ENCODE data around the gene SURF1.
"Not testable (repeated sequence)": the region's sequence is repeated elsewhere in the genome, so short reads cannot be mapped to it uniquely, and the experiment has no call there.

SURF1 gene

DNA sequence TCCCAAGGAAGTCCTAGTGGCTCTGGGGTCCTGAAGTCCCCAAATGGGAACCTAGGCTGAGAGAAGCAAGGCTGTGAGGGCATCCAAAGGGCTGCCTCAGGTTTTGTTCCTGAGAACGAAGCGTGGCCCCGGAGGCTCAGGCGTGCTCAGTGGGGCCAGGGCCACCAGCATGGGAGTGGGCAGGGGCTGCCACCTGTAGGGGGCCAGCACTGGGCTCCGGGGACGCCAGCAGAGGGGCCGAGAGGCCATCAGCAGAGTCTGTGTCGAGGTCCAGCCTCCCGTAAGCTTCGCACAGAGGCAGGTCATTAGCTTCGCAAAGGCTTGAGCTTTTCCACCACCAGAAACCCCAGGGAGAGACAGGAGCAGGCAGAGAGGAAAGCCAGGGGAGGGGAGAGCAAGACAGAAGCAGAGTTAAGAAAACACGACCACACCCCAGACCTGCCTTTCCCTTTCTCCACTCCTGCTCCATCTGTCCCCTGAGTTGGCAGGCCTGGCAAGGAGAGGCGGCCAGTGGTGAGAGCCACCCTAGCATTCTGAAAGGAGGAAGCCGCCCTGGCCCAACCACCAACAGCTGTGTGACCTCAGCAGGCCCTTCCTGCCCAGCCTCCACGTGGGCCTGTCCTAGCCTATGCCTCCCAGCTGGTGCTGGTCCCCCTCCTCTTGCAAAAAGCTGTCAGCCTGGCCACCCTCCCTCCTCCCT lies 14.8 kb downstream of the SURF1 start:
- no peak for DNase-seq

DNA sequence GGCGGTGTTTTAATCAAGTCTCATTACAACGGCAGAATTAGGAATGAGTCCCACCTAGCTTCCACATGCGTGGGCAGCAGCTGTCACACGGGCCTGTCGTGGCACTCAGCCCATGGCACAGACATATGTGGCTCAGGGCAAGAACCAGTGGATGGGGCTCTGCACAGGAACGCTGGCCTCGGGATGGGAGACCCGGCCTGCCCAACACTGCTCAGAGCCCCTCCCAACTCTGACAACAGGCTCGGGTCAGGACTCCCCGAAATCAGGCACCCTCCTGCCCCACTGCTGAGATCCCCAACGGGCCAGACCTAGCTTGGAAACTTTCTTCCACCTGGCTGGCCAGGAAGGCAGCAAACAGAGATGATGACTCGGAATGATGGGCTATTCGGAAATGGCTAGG lies 15.4 kb downstream of the SURF1 start:
- no peak for DNase-seq

DNA sequence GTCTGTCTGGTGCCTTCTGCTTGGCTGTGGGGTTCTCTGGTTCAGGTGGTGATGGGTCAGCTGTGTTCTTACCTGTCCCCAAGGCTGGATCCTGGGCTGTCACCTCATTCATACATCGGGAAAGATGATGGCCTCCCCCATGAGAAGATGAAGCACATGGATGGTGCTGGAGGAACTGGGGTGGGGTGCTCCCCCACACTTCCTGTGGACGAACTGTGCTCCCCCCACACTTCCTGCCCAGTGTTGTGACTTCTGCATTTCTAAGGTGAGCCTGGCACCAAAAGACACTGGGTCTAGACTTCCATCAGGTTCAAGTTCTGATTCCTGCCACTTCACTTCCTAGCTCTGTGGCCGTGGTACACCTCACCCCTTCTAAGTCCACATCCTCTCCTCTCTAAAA lies 16.0 kb downstream of the SURF1 start:
- no peak for DNase-seq

DNA sequence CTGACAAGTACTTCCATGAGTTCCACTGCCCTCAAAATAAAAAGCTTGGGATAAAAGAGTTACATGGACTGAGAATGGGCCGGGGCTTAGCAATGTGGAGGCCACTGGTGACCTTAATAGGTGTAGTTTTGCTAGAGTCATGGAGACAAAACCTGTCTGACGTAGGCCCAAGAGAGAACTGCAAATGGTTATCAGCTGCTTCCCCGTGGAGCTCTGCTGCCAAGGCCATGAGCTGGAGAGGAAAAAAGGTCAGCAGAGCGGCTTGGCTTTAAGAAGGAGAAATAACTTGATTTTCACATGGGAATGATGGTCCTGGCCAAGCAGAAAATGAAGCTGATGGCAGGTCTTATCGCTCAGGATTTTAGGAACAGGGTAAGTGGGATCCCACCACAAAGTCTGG lies 16.6 kb downstream of the SURF1 start:
- no peak for DNase-seq

DNA sequence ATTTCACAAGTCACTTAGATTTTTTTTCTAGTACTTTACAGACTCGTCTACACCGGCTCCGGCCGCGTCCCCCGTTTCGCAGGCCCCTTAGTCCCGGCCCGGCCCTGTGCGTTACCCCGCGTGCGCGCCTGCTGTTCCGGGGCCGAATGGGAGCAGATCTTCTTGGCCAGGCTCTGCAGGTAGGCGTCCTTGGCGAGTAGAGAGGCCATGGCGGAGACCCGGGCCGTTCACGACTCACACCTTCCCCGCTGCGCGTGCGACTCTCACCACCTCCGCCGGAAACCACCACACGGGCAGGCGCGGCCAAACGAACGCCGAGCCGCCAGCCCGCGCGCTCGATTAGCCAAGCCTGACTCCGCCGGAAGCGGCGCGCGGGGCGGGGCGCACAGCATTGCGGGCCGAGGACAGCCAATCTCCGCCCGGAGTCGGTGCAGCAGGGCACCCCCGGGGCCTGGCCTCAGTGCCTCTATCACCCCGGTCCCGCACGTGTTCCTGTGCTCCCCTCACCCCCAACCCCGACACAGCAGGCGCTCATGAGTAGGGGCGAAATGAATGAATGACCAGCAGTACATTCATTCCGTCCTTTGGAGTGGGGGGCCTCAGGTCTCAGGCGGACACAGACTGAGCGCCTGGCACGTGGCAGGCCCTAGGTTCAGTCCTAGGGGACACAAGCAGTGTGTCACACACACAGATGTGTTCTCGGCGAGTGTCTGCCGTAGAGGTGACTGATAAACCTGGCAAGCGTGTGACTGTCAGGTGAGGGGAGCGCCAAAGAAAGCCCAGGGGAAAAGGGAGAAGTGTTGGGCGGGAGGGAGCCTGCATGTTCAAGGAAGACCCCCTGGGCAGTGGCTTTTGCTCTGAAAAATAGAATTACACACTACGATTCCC lies 20.1 kb downstream of the SURF1 start, which contains the start of gene SURF6:
TSS of gene SURF6 (minus strand) at position 265 of the 888 bp plus-strand sequence. CDS start at position 209, 56 bp downstream.
- DNase-seq: peak; percentile 95

DNA sequence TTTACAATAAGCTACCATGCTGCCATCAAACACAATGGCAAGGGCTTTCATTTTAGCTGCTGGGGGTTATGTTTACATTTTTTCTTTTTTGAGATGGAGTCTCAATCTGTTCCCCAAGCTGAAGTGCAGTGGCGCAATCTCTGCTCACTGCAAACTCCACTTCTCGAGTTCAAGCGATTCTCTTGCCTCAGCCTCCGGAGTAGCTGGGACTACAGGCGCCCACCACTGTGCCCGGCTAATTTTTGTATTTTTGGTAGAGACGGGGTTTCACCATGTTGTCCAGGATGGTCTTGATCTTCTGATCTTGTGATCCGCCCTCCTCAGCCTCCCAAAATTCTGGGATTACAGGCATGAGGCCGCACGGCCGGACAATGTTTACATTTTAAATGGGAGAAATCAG lies 21.4 kb downstream of the SURF1 start:
- DNase-seq: not testable (repeated sequence)

DNA sequence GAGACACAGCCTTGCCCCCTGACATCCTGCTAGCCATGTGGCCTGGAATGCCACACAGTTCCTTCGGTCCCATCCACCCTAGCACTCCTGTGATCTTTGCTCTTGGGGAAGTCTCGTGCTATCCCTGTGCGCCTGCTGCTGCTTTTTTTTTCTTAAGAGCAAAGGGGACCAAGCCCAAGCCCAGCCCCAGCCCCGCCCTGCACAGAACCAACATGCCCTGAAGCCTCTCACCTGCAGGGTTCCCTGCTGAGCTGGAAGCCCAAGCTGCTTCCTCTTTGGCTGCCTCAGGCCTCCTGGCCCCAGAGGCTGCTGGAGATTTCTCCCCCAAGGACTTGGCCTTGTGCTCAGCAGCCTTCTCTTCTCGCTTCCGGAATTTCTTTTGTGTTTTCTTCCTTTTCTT lies 22.1 kb downstream of the SURF1 start:
- no peak for DNase-seq

DNA sequence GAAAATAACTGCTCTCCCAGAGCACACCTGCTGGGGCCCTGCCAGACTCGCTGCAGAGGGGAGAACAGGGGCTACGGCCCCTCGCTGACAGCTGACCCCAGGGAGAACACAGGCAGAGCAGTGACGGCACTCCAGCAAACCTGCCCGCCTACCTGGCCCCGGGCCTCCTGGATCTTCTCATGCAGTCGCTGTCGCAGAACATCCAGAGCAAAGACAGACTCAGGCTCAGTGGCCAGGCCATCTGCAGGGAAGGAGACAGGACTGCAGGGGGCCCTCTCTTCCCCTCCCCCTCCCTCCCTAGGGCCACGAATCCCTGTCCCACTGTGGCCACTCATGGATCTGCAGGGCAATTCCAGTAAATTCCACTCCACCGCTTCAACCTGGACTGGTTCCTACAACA lies 22.7 kb downstream of the SURF1 start:
- DNase-seq: no peak

DNA sequence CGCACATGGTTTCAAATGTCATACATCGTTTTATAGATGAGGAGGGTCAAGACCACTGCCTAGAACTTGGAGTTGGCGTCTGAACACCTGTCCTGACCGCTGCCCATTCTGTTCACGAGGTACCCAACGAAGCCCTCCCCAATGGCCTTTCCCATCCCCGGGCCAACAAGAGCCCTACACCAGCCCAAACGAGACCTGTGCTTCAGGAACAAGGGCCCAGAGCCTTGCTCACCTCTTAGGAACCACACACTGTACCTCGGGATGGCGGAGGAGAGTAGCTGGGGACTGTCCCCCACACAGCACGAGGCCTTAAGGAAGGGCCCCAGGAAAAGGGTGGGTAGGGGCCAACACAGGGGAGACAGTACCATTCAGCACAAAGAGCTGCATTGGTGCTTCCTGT lies 23.3 kb downstream of the SURF1 start:
- DNase-seq: no peak

DNA sequence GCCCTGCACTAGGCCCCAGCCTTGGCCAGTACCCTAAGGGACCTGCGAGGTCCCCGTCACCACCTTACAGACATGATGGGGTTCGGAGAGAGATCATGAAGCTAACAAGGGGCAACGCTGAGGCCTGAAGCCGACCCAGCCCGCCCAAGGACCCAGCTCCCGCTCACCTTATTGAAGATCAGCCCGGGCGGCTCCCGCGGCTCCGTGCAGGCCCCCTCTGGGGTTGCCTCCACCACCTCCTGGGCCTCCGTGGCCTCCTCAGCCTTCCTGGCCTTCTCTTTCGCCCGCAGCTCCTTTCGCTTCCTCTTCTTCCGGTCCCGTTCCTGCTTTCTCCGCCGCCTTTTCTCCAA lies 23.9 kb downstream of the SURF1 start:
- no peak for DNase-seq

DNA sequence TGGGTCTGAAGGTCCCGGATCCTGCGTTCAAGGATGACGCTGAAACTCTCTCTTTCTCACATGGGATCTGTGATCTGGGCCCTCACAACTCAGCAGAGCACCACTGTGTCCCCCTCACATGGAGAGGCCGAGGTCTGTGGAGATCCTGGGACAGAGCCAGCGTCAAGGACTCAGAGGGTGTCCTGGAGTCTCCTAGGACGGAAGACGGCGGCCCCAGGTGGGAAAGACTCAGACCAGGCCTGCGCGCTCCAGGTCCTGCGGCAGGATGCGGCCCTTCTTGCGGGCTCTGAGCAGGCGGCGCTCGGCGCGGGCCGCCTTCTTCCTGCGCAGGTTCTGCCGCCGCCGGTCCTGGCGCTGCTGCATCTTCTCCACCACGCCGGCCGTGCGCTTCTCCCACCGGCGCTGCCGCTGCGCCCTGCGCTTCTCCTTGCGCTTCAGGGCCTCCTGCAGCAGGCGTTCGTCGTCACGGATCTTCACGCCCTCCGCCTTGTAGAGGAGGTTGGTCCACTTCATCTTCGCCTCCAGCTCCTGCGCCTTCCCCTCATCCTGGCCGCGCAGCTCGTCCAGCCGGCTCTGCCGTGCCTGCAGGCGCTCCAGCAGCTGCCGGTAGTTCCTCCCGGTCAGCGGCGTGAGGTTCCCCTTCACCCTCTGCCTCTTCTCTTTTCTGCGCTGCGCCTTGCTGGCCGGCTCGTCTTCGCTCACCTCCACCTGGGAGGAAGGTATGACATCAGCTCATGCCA lies 24.5 kb downstream of the SURF1 start:
- no peak for DNase-seq

DNA sequence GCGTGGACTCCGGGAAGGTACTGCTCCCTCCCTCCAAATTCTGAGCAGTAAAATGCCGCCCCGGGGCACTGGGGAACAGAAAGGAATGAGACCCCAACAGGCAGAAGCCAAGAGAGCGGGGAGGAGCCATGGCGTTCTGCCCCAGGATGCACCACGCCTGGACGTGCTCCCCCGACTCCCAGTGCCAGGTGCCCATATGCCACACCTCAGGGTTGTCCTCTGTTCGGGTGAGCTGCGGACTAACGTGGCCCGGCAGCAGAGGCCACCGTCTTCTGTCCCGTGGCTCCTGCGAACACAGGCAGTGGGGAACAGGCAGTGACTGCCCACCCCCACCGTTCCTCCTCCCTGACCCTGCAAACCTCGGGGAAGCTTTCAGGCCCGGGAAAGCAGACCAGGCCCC lies 25.1 kb downstream of the SURF1 start:
- no peak for DNase-seq

DNA sequence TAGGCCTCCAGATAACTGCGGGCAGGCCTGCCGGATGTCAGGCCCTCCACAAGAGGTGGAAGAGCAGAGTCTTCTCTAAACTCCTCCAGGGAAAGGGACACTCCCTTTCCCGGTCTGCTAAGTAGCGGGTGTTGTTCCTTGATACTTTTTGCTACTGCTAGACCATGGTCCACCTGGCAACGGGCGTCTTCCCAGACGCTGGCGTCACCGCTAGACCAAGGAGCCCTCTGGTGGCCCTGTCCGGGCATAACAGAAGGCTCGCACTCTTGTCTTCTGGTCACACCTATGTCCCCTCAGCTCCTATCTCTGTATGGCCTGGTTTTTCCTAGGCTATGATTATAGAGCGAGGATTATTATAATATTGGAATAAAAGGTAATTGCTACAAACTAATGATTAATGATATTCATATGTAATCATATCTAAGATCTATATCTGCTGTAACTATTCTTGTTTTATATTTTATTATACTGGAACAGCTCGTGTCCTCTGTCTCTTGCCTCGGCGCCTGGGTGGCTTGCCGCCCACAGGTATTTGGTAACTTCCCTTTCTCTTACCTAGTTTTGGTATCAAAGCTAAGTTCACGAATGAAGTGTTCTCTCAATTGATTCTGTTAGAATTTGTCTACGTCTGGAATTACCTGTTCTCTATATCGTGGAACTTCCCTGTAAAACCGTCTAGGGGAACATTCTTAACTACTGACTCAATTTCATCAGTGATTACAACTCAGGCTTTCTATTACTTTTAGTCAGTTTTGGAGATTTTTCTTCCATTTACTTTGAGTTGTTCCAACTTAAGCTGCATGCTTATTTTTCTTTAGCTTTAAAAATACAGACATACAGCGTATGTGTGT lies 26.8 kb downstream of the SURF1 start:
- peak; percentile 49 for DNase-seq

DNA sequence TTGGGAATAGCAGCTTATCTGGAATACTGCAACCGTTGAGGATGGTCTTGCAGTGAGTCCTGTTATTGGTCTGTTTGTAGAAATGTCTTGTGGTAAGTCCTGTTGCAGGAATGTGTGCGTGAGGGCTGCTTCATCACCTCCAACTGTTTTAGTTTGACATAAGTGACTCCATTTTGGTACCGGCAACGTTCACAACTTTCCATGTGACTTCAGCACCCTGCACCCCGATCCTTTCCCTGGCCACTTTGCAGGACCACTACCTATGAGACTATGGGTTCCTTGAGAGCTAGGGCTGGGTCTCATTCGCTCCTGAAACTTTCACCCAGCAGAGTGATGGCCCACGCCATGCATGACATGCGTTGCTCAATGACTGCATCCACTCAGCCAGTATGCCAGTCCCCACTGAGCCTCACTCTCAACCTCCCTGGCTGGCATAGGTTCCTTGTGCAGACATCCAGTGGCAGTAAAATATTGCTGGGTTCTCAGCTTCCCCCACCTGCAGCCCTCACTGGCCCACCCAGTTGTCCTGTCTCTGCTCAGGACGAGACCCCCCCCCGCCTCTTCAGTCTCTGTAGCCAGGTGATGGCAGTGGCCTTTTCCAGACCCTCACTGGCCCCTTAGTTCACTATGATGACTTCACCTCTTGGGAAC lies 28.3 kb downstream of the SURF1 start:
- no peak for DNase-seq

DNA sequence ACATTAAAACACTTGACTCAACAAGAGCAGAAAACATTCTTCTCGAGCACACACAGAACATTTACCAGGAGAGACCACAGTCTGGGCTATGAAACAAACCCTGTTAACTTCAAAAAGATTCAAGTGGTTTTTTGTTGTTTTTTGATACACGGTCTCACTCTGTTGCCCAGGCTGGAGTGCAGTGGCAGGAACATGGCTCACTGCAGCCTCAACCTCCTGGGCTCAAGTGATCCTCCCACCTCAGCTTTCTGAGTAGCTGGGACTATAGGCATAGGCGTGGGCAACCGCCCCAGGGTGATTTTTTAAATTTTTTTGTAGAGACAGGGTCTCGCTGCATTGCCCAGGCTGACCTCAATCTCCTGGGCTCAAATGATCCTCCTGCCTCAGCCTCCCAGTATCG lies 29.3 kb downstream of the SURF1 start:
- not testable (repeated sequence) for DNase-seq

DNA sequence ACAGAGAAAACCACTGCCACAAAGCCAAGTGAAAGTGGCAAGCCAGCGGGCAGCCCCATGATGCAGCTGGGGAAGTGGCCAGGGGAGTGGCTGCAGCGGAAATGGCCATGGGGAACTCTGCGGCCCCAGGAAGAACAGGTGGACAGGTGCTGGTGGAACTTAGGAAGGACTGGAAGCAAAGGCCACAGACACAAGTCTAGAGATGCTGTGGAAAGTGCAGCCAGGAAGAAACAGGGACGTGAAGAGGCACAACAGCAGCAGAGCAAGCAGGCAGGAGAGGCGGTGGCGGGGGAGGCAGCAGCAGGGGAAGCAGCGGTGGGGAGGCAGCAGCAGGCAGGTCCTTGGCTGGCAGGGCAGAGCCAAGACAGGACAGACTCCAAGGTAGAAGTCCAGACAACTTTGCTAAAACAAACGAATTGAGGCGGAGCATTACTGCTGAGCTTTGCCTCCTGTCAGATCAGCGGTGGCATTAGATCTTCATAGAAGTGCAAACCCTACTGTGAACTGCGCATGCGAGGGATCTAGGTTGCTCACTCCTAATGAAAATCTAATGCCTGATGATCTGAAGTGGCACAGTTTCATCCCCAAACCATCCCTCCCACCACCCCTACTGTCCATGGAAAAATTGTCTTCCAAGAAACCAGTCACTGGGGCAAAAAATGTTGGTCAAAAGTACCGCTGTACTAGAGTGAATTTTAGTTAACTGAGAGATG lies 32.1 kb downstream of the SURF1 start:
- no peak for DNase-seq

DNA sequence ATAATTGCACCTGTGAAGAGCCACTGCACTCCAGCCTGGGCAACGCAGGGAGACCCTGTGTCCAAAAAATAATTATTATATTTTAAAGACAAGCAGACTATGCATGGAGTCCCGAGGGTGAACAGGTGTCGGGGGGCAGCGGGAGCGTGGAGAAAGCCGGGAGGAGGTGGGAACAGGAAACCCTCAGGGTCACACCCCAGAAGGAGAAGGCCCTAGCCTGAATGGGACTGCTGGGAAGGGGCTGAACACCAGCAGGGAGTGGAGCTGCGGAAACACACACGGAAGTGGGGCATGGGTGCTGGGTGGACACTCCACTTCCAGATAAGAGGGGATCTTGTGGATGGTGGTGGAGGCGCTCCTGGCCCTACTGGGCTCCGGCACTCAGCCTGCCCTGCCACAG lies 33.1 kb downstream of the SURF1 start:
- DNase-seq: no peak

DNA sequence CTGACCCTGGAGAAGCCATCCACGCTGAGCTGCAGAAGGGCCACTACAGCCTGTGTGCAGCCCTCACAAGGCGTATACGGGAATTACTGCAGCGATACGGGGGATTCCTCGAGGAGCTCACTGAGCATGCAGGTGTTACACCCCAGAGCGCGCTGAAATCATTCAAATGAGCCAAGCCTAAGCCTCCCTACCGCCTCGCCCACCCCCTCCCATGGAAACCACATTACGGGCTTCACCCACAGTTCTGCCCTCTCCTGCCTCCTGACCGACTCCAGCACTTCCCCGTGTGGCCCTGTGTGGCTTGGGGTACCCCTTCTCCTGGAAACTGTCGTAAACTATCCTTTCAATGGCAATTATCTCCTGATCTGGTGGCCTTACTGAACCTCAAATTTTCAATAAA lies 33.6 kb downstream of the SURF1 start:
- no peak for DNase-seq

DNA sequence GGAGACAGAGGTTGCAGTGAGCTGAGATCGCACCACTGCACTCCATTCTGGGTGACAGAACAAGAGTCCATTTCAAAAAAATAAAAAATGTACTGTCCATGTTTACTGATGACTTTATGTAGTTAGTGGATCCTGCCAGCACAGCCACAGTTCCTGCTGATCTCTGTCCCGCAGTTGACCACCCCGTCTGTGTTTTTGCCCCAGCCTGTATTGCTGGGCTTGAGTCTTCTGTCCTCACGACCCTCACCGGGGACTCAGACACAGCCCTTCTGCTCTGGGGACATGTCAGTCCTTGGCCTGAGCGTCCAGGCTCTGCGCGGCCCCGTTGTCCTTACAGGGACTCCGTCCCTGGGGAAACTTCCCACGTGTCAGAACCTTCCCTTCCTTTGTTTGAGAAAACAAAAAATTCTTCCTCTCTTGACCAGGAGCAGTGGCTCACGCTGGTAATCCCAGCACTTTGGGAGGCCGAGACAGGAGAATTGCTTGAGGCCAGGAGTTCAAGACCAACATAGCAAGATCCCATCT lies 34.8 kb downstream of the SURF1 start:
- DNase-seq: no peak

DNA sequence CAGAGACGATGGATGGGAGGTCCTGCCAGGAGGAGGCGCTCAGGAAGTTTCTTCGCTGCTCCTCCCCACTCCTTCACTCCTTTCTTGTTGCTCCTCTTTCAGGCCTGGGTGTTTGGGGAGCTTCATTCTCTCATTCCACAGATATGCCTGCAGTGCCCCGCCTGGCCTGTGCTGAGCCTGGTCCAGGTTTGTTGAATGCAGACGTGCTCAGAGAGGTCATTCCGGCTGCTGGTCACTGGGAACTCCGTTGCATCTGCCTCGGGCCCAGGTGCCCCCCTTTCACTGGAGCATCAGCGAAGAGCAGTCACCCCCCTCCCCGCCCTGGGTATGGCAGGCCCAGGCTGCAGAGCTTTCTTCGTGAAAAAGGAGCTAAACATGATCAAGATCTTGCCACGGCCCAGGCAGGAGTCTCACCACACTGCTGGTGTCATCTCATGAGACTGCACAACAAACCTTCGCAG lies 35.8 kb downstream of the SURF1 start:
- DNase-seq: no peak

DNA sequence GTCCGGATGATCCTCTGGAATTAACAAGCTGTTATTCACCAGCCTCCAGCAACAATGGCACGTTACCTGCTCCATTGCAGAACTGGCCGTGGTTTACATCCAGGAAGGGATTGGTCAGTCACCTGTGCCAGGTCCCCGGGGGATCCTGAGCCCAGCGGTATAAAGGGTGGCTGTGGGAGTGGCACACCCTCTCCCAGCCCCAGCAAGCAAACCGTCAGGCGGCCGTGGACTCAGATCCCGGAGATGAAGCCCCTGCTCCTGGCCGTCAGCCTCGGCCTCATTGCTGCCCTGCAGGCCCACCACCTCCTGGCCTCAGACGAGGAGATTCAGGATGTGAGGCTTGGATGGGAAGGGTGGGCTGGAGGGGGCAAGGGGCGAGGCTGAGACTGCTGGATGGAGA lies 38.7 kb downstream of the SURF1 start:
- not testable (repeated sequence) for DNase-seq

Data from OCI-M1 (cell line).